ENCODE measurements around the gene CERS6.

Gene CERS6

DNA sequence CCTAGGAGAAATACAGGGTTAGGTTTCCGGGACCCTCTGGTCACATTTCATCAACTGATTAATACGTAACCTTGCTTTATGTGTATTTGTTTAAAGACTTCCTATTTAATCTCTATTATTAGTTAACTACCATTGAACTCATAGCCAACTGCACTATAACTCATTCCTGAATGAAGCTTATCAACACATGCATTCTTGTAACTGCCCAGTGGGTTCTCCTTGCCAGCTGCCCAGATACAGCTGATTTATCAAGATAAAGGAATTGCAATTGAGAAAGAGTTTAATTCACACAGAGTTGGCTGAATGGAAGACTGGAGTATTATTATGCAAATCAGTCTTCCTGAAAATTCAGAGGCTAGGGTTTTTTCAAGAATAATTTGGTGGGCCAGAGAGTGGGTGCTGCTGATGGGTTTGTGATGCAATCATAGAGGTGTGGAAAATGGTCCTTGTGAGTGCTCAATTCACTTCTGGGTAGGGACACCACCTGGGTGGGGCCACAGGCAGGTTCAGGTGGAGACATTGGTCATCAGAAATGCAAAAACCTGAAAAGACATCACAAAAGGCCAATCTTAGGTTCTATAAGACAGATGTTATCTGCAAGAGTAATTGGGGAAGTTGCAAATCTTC, 325.2 kb downstream of the CERS6 start:
- DNase-seq (ENCODE audit: low read depth) = no peak
- TF ChIP-seq, protein P1, sequence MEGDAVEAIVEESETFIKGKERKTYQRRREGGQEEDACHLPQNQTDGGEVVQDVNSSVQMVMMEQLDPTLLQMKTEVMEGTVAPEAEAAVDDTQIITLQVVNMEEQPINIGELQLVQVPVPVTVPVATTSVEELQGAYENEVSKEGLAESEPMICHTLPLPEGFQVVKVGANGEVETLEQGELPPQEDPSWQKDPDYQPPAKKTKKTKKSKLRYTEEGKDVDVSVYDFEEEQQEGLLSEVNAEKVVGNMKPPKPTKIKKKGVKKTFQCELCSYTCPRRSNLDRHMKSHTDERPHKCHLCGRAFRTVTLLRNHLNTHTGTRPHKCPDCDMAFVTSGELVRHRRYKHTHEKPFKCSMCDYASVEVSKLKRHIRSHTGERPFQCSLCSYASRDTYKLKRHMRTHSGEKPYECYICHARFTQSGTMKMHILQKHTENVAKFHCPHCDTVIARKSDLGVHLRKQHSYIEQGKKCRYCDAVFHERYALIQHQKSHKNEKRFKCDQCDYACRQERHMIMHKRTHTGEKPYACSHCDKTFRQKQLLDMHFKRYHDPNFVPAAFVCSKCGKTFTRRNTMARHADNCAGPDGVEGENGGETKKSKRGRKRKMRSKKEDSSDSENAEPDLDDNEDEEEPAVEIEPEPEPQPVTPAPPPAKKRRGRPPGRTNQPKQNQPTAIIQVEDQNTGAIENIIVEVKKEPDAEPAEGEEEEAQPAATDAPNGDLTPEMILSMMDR (IDR thresholded peaks at IDR 0.05; ENCODE audit: low read length, missing control alignments) = no peak
- H3K4me3 ChIP-seq (replicated peaks; ENCODE audit: low read depth, low read length) = no peak overlapping the region

DNA sequence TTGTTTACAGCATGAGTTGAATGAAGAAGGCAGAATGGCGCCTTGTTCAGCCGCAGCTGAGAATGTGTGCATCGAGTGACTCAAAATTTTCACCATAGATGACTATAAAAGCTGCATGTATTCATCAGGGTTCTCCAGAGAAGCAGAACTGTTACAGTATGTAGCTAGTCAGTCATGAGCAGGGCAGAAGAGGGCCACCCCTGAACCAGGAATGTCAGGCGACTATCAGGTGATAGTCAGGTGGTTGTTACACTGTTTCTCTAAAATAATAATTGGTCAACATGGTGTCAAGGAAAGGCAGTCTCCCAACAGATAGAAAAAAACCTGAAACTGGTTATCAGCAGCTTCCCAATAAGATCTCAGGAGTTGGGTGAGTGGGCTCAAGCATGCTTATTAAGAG, 326.2 kb downstream of the CERS6 start:
- no peak for DNase-seq (ENCODE audit: low read depth)
- TF ChIP-seq, protein P1 (IDR thresholded peaks at IDR 0.05; ENCODE audit: low read length, missing control alignments) = no peak
- no peak overlapping the region for H3K4me3 ChIP-seq (replicated peaks; ENCODE audit: low read depth, low read length)

DNA sequence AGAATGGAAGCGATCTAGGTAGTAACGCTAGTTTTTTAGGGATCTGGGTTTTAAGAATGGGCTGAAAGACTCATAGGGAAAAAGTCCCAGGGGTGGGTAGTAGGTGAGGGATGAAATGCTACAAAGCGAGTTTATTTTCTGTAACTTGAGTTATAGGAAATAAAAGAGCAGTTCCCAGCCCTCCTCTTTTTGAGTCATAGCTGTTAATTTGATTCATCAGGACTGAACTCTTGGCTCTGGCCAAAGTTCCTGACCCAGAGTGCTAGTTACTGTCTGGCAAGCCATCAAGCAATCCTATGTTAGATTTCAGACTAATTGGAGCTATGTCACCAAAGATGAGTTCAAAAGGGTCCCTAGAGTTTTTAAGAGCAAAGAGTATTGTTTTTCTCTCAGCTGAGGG, 328.9 kb downstream of the CERS6 start:
- DNase-seq (ENCODE audit: low read depth) = no peak
- no peak overlapping the region for H3K4me3 ChIP-seq (replicated peaks; ENCODE audit: low read depth, low read length)
- TF ChIP-seq, protein P1 (IDR thresholded peaks at IDR 0.05; ENCODE audit: low read length, missing control alignments) = no peak

DNA sequence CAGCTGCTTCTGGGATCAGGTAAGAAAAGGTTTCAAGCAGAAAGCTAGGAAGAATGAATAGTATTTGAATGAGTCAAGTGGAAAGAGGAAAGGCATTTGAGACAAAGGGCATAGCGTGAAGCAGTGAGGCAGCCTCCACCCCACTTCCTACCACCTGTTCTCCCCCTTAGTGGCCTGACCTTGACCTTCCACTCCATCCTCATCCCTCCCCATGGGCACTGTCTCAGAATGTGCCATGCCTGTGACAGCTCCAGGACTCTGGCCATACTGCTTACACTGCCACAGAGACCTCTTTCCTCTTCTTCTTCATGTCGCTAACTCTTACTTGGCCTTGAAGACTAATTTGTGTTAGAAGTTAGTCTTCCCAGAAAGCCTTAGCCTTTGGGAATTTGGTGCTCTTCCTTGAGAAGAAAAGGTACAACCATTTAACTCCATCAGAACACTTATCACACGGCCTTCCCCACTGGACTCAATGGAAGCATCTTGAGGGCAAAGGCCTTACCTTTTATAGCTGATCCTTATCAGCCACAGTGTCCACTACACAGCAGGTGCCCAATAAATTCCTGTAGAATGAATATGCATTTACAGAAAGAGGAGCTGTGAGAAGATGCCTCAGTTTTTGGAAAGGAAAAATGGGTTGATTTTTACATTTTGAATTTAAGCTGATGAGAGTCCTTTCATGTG, 331.2 kb downstream of the CERS6 start:
- DNase-seq (ENCODE audit: low read depth) = no peak
- TF ChIP-seq, protein P1 (IDR thresholded peaks at IDR 0.05; ENCODE audit: low read length, missing control alignments) = no peak
- no peak overlapping the region for H3K4me3 ChIP-seq (replicated peaks; ENCODE audit: low read depth, low read length)

DNA sequence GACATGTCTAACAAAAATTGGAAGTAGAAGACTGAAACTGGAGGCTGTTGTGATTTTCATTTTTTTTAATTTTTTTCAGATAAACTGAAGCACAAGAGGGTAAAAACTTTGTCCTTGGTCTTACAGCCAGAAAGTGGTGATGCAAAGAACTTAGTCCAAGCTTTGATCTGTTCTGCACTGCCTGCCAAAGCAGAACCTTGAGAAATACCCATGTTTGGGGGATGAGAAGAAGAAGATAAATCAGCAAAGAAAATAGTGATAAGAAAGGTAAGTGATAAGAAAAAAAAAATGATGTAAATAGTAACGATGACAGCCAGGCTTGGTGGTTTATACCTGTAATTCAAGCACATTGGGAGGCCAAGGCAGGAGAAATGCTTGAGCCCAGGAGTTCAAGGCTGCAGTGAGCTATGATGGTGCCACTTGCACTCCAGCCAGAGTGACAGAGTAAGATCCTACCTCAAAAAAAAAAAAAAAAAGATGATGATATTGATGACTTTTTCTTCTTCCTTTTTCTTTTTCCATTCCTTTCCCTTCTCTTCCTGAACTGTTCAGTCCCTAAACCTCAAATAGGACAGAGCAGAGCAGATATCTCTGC, 331.8 kb downstream of the CERS6 start:
- H3K4me3 ChIP-seq (replicated peaks; ENCODE audit: low read depth, low read length) = no peak overlapping the region
- DNase-seq (ENCODE audit: low read depth) = no peak
- TF ChIP-seq, protein P1 (IDR thresholded peaks at IDR 0.05; ENCODE audit: low read length, missing control alignments) = no peak

DNA sequence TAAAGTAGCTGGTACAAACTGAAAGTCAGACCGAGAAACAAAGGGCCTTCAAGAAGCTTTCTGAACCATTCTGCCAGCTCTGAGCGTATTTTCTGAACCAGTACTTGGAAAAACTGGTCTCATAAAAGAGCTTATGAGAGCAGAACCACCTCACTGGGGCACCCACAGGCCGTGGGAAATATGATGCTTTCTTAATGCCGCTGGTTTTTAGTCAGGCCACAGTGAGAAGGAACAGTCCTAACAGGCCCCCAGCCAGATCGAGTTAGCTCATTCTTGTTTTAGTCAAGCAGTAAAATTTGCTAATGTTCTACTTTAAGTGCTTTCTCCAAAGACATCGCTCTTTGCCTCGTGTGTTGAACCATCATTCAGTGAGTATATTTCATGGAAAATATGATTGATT, 333.7 kb downstream of the CERS6 start:
- TF ChIP-seq, protein P1 (IDR thresholded peaks at IDR 0.05; ENCODE audit: low read length, missing control alignments) = no peak
- H3K4me3 ChIP-seq (replicated peaks; ENCODE audit: low read depth, low read length) = no peak overlapping the region
- no peak for DNase-seq (ENCODE audit: low read depth)
